Kidney tubule cell (primary cell): ENCODE data around the gene MAST2.
A peak's percentile ranks its signal among the peaks of the same experiment; 100 is the strongest.

Experiments used
- DNase-seq: peaks from one replicate; pipeline ENCODE4 v3.0.0-alpha.2; 2018; ENCODE audit warnings: low spot score

MAST2 gene

GRCh38 chr1:45803299-45803780 lies at the start of gene MAST2:
MAST2 (plus strand) TSS chr1:45803612; CDS start chr1:45803896, 284 bp downstream.
- DNase-seq, result peak; percentile 93

- no peak for DNase-seq
Observed at GRCh38 chr1:45755697-45756096, 47.7 kb upstream of the MAST2 start.

GRCh38 chr1:45762291-45762690 lies 41.1 kb upstream of the MAST2 start:
- DNase-seq, result no peak

GRCh38 chr1:45765999-45766792 lies 37.2 kb upstream of the MAST2 start:
- DNase-seq, result no peak

- DNase-seq, result peak; percentile 16
Observed at GRCh38 chr1:45767035-45767434, 36.4 kb upstream of the MAST2 start.

- no peak for DNase-seq
Observed at GRCh38 chr1:45769261-45769932, 34.0 kb upstream of the MAST2 start.

- DNase-seq, result no peak
Observed at GRCh38 chr1:45772971-45773370, 30.4 kb upstream of the MAST2 start.

GRCh38 chr1:45775794-45776193 lies 27.6 kb upstream of the MAST2 start:
- no peak for DNase-seq

GRCh38 chr1:45785583-45785982 lies 17.8 kb upstream of the MAST2 start:
- DNase-seq, result no peak

GRCh38 chr1:45787905-45788304 lies 15.5 kb upstream of the MAST2 start:
- DNase-seq, result no peak

GRCh38 chr1:45789601-45790000 lies 13.8 kb upstream of the MAST2 start:
- DNase-seq, result no peak

GRCh38 chr1:45792744-45793143 lies 10.7 kb upstream of the MAST2 start:
- no peak for DNase-seq

- peak; percentile 22 for DNase-seq
Observed at GRCh38 chr1:45793942-45794604, 9.3 kb upstream of the MAST2 start.

- no peak for DNase-seq
Observed at GRCh38 chr1:45796381-45796780, 7.0 kb upstream of the MAST2 start.

GRCh38 chr1:45796946-45797345 lies 6.5 kb upstream of the MAST2 start:
- DNase-seq, result no peak

GRCh38 chr1:45800899-45801298 lies 2.5 kb upstream of the MAST2 start:
- no peak for DNase-seq

- peak; percentile 96 for DNase-seq
Observed at GRCh38 chr1:45802343-45803298, 791 bp upstream of the MAST2 start.

- peak; percentile 10 for DNase-seq
Observed at GRCh38 chr1:45803781-45804668, 613 bp downstream of the MAST2 start.

- DNase-seq, result peak; percentile 14
Observed at GRCh38 chr1:45804669-45804969, 1.2 kb downstream of the MAST2 start.

- DNase-seq, result no peak
Observed at GRCh38 chr1:45806129-45806528, 2.7 kb downstream of the MAST2 start.

- DNase-seq, result no peak
Observed at GRCh38 chr1:45809761-45810160, 6.3 kb downstream of the MAST2 start.
